Measurements from ENCODE around the gene ANKS1A. TPM values are rescaled to one million over a fixed set of nuclear protein-coding genes. Genes with fewer than 3 reads are reported as not detected.

The ANKS1A gene
- polyA plus RNA-seq, 3 donors = 1.7 to 8.0 (median 3.1) TPM

GRCh38 chr6:35058358-35058675 lies 169.3 kb downstream of the ANKS1A start:
- no peak for DNase-seq
- H3K4me2 ChIP-seq (replicated peaks; ENCODE audit: extremely low read depth, low read length, poor library complexity, severe bottlenecking) = no peak overlapping the region
- H3K9me3 Mint-ChIP-seq = no peaks in the 10 kb centered on the region
- no peak overlapping the region for H3K4me3 ChIP-seq (replicated peaks in 1 of 3; ENCODE audit: low read depth in 2 of 3, low read length in 3 of 3)
- H2AFZ ChIP-seq (ENCODE audit: insufficient read depth, low read depth, low read length, poor library complexity, severe bottlenecking) = no peak overlapping the region
- H3K27ac Mint-ChIP-seq = no peak overlapping the region
- no peak for TF ChIP-seq CTCF (IDR thresholded peaks at IDR 0.05)
- no peak overlapping the region for H3K4me3 Mint-ChIP-seq
- no peak overlapping the region for H3K9ac ChIP-seq (ENCODE audit: insufficient read depth, low read length, poor library complexity, severe bottlenecking)
- peaks cover 0 to 2% (median 2%) of the 10 kb centered on the region in 3 donors for H3K27me3 Mint-ChIP-seq (ENCODE audit: low read depth in 3 of 3)
- H3K36me3 ChIP-seq (replicated peaks in 1 of 2; ENCODE audit: control insufficient read depth in 1 of 2, insufficient read depth in 2 of 2, low read length in 2 of 2) = peaks cover 63 to 87% of the 10 kb centered on the region in 2 donors
- 79% methylated on average over 8 of the region's 10 CpGs for WGBS (ENCODE audit: insufficient coverage)
- no peaks in the 10 kb centered on the region for H3K4me1 ChIP-seq (ENCODE audit: control insufficient read depth in 1 of 2, insufficient read depth in 2 of 2, low read length in 2 of 2)
- H4K20me1 ChIP-seq (ENCODE audit: insufficient read depth, low read length) = no peaks in the 10 kb centered on the region
- H3K4me1 Mint-ChIP-seq = peaks cover 2% of the 10 kb centered on the region
- intact Hi-C loops (cut with micrococcal nuclease) = loop anchor here in 1 of 2 donors (5.0 kb wide), 1 partner anchor 36 kb away; no protein-coding TSS in a partner anchor
- peaks cover 90 to 99% of the 10 kb centered on the region in 2 donors for H3K36me3 Mint-ChIP-seq
- H3K79me2 ChIP-seq (ENCODE audit: insufficient read depth, low read length) = no peaks in the 10 kb centered on the region
- no peaks in the 10 kb centered on the region for H3K27me3 ChIP-seq (ENCODE audit: control insufficient read depth in 2 of 2, insufficient read depth in 2 of 2, low read length in 2 of 2)
- H3K27ac ChIP-seq (ENCODE audit: low read depth in 1 of 2, low read length in 2 of 2) = no peak overlapping the region
- H3K9me3 ChIP-seq (replicated peaks in 1 of 2; ENCODE audit: control insufficient read depth in 1 of 2, insufficient read depth in 1 of 2, low read length in 2 of 2) = no peaks in the 10 kb centered on the region

- H3K4me2 ChIP-seq (replicated peaks; ENCODE audit: extremely low read depth, low read length, poor library complexity, severe bottlenecking) = no peak overlapping the region
These were observed 169.9 kb downstream of the ANKS1A start for GRCh38 chr6:35058865-35059522.

More at GRCh38 chr6:35058865-35059522, 169.9 kb downstream of the ANKS1A start:
- no peak for DNase-seq
- WGBS (ENCODE audit: insufficient coverage) = 86% methylated on average over 16 of the region's 21 CpGs
- Mint-ChIP-seq H3K9me3 (no peaks in the 10 kb centered on the region), H3K27ac (peak overlapping the region in 2 of 7 donors; percentile 36 to 72), H3K36me3 (peaks cover 89 to 99% of the 10 kb centered on the region in 2 donors), H3K4me3 (no peak overlapping the region), H3K27me3 (ENCODE audit: low read depth in 3 of 3) (peaks cover 0 to 2% (median 0%) of the 10 kb centered on the region in 3 donors), H3K4me1 (peaks cover 2% of the 10 kb centered on the region)
- Histone ChIP-seq H3K9ac (ENCODE audit: insufficient read depth, low read length, poor library complexity, severe bottlenecking) (no peak overlapping the region), H3K36me3 (replicated peaks in 1 of 2; ENCODE audit: control insufficient read depth in 1 of 2, insufficient read depth in 2 of 2, low read length in 2 of 2) (peaks cover 61 to 87% of the 10 kb centered on the region in 2 donors), H3K27ac (ENCODE audit: low read depth in 1 of 2, low read length in 2 of 2) (no peak overlapping the region), H3K9me3 (replicated peaks in 1 of 2; ENCODE audit: control insufficient read depth in 1 of 2, insufficient read depth in 1 of 2, low read length in 2 of 2) (no peaks in the 10 kb centered on the region), H4K20me1 (ENCODE audit: insufficient read depth, low read length) (no peaks in the 10 kb centered on the region), H3K27me3 (ENCODE audit: control insufficient read depth in 2 of 2, insufficient read depth in 2 of 2, low read length in 2 of 2) (no peaks in the 10 kb centered on the region), H3K4me1 (ENCODE audit: control insufficient read depth in 1 of 2, insufficient read depth in 2 of 2, low read length in 2 of 2) (no peaks in the 10 kb centered on the region), H2AFZ (ENCODE audit: insufficient read depth, low read depth, low read length, poor library complexity, severe bottlenecking) (no peak overlapping the region), H3K4me3 (replicated peaks in 1 of 3; ENCODE audit: low read depth in 2 of 3, low read length in 3 of 3) (no peak overlapping the region), H3K79me2 (ENCODE audit: insufficient read depth, low read length) (no peaks in the 10 kb centered on the region)
- intact Hi-C loops (cut with micrococcal nuclease) = loop anchor here in 1 of 2 donors (5.0 kb wide), 1 partner anchor 37 kb away; no protein-coding TSS in a partner anchor
- TF ChIP-seq CTCF (IDR thresholded peaks at IDR 0.05) = no peak

Data from CD14-positive monocyte (primary cell).